GM23338 (cell line): ENCODE data around the gene RANGAP1. TPM values are rescaled to one million over a fixed set of nuclear protein-coding genes. Genes with fewer than 3 reads are reported as not detected.

Experiments used
- ATAC-seq: fragments of 200-7000 bp; cut with Tn5 transposase; 3 replicates; pipeline ENCODE4 v1.9.1; 2020
- DNase-seq: peaks from one replicate; pipeline ENCODE4 v3.0.0-alpha.2; 2015; ENCODE audit warnings: low spot score
- H2AFZ ChIP-seq: fragments of 200-600 bp; sonication (generic); 2 replicates; pipeline ENCODE4 v1.8.0; 2016; ENCODE audit warnings: antibody characterized with exemption, mild to moderate bottlenecking, moderate library complexity
- H3F3A ChIP-seq: fragments of 200-600 bp; sonication (generic); replicated peaks from 2 replicates; pipeline ENCODE4 v1.8.0; 2017; ENCODE audit warnings: antibody characterized with exemption, mixed run types, low read depth
- H3K27ac ChIP-seq: fragments of 200-600 bp; sonication (generic); 2 replicates; pipeline ENCODE4 v1.6.1; 2016; ENCODE audit warnings: low read depth
- H3K27me3 ChIP-seq: fragments of 200-600 bp; sonication (generic); 2 replicates; pipeline ENCODE4 v1.8.0; 2016; ENCODE audit warnings: mild to moderate bottlenecking, mixed run types, moderate library complexity; ENCODE audit not compliant: insufficient read depth
- H3K36me3 ChIP-seq: fragments of 200-600 bp; sonication (generic); 2 replicates; pipeline ENCODE4 v1.8.0; 2016; ENCODE audit warnings: mild to moderate bottlenecking; ENCODE audit not compliant: insufficient read depth
- H3K4me1 ChIP-seq: fragments of 200-600 bp; sonication (generic); 2 replicates; pipeline ENCODE4 v1.8.0; 2016; ENCODE audit warnings: mild to moderate bottlenecking, moderate library complexity; ENCODE audit not compliant: insufficient read depth
- H3K4me2 ChIP-seq: fragments of 200-600 bp; sonication (generic); 2 replicates; pipeline ENCODE4 v1.7.1; 2017; ENCODE audit warnings: mixed run types
- H3K4me3 ChIP-seq: fragments of 200-600 bp; sonication (generic); 2 replicates; pipeline ENCODE4 v1.6.1; 2016; ENCODE audit warnings: mixed run types
- H3K79me2 ChIP-seq: fragments of 200-600 bp; sonication (generic); replicated peaks from 2 replicates; pipeline ENCODE4 v1.8.0; 2017; ENCODE audit warnings: mild to moderate bottlenecking; ENCODE audit not compliant: insufficient read depth
- H3K9me2 ChIP-seq: fragments of 200-600 bp; sonication (generic); 2 replicates; pipeline ENCODE4 v1.8.0; 2017; ENCODE audit not compliant: insufficient read depth
- H4K20me1 ChIP-seq: fragments of 200-600 bp; sonication (generic); replicated peaks from 2 replicates; pipeline ENCODE4 v1.8.0; 2017; ENCODE audit warnings: mild to moderate bottlenecking; ENCODE audit not compliant: insufficient read depth
- H3K27ac Mint-ChIP-seq: 2 replicates; pipeline ENCODE4 v1.8.0; 2020; ENCODE audit warnings: inconsistent platforms, mild to moderate bottlenecking, moderate library complexity, mixed read lengths
- H3K27me3 Mint-ChIP-seq: 3 replicates; pipeline ENCODE4 v1.8.0; 2022; ENCODE audit warnings: low read depth, mild to moderate bottlenecking, moderate library complexity, mixed read lengths, inconsistent platforms; ENCODE audit not compliant: insufficient read depth, poor library complexity
- H3K36me3 Mint-ChIP-seq: 3 replicates; pipeline ENCODE4 v1.8.0; 2021; ENCODE audit warnings: low read depth, mild to moderate bottlenecking, inconsistent platforms, moderate library complexity, mixed read lengths
- H3K4me1 Mint-ChIP-seq: 3 replicates; pipeline ENCODE4 v1.8.0; 2020; ENCODE audit warnings: mild to moderate bottlenecking, inconsistent platforms, mixed read lengths
- H3K4me3 Mint-ChIP-seq: 3 replicates; pipeline ENCODE4 v1.8.0; 2021; ENCODE audit warnings: moderate library complexity, mild to moderate bottlenecking, inconsistent platforms, mixed read lengths
- H3K9me3 Mint-ChIP-seq: 3 replicates; pipeline ENCODE4 v1.8.0; 2020; ENCODE audit warnings: moderate library complexity, mild to moderate bottlenecking, inconsistent platforms, mixed read lengths
- CREB1 ChIP-seq: fragments of 250-450 bp; sonication (Bioruptor Pico); IDR thresholded peaks from 2 replicates; pipeline ENCODE4 v1.5.0; 2020; ENCODE audit warnings: low read depth, mild to moderate bottlenecking, moderate library complexity
- CTCF ChIP-seq, 2 experiments: fragments of 200-600 bp in 1 of 2; sonication (generic) in 1 of 2; conservative IDR thresholded peaks; 2 replicates each; pipeline versions ENCODE4 v1.5.1 to v1.6.1; 2016 to 2017; ENCODE audit warnings: antibody characterized with exemption in 2 of 2, low read depth in 2 of 2, mild to moderate bottlenecking in 2 of 2, moderate library complexity in 1 of 2
- ETS1 ChIP-seq: IDR thresholded peaks from 2 replicates; pipeline ENCODE4 v1.6.1; 2016; ENCODE audit warnings: antibody characterized with exemption
- EZH2 ChIP-seq: fragments of 200-600 bp; sonication (generic); IDR thresholded peaks from one replicate; pipeline ENCODE4 v1.8.0; 2017; ENCODE audit warnings: antibody characterized with exemption, mild to moderate bottlenecking, low read depth; ENCODE audit not compliant: unreplicated experiment
- EZH2phosphoT487 ChIP-seq: fragments of 200-600 bp; sonication (generic); IDR thresholded peaks from one replicate; pipeline ENCODE4 v1.8.1; 2018; ENCODE audit warnings: antibody characterized with exemption; ENCODE audit not compliant: unreplicated experiment
- JUNB ChIP-seq: IDR thresholded peaks from one replicate; pipeline ENCODE4 v1.6.1; 2016; ENCODE audit warnings: antibody characterized with exemption; ENCODE audit not compliant: unreplicated experiment
- NANOG ChIP-seq: IDR thresholded peaks from 2 replicates; pipeline ENCODE4 v1.6.1; 2016; ENCODE audit warnings: antibody characterized with exemption, borderline replicate concordance
- POLR2AphosphoS5 ChIP-seq: IDR thresholded peaks from 2 replicates; pipeline ENCODE4 v1.6.1; 2016; ENCODE audit warnings: antibody characterized with exemption, low read depth
- REST ChIP-seq: IDR thresholded peaks from one replicate; pipeline ENCODE4 v1.6.1; 2018; ENCODE audit warnings: antibody characterized with exemption; ENCODE audit not compliant: unreplicated experiment
- STAT1 ChIP-seq: IDR thresholded peaks from one replicate; pipeline ENCODE4 v1.6.1; 2016; ENCODE audit warnings: antibody characterized with exemption; ENCODE audit not compliant: unreplicated experiment
- ZNF114 ChIP-seq: fragments of 250-450 bp; sonication (Bioruptor Pico); IDR thresholded peaks from 2 replicates; pipeline ENCODE4 v1.5.0; 2020; ENCODE audit warnings: mild to moderate bottlenecking, moderate library complexity
- ZNF331 ChIP-seq: fragments of 250-450 bp; sonication (Bioruptor Pico); IDR thresholded peaks from 2 replicates; pipeline ENCODE4 v1.5.0; 2020; ENCODE audit warnings: low read depth, mild to moderate bottlenecking, moderate library complexity
- ZNF462 ChIP-seq: fragments of 250-450 bp; sonication (Bioruptor Pico); IDR thresholded peaks from 2 replicates; pipeline ENCODE4 v1.5.0; 2020; ENCODE audit warnings: mild to moderate bottlenecking, moderate library complexity
- polyA plus RNA-seq: library from polyadenylated mRNA; unstranded; fragments of >200 nt; fragmentation: Nextera tagmentation; extraction: Ambion mirVana; gene quantifications from 2 replicates; pipeline ENCODE4 v1.2.1, GENCODE V29; 2016
- total RNA-seq: library from RNA; depleted of rRNA; stranded (reverse); fragments of >200 nt; shearing (Covaris generic); gene quantifications from 2 replicates; pipeline ENCODE4 v1.2.3, GENCODE V29; 2014

The RANGAP1 gene
- total and polyA plus RNA-seq, 2 experiments from 2014 or later: 54.7 to 141 TPM

GRCh38 chr22:41256254-41257253 lies 29.4 kb downstream of the RANGAP1 start:
- H3K27ac Mint-ChIP-seq: peak overlapping the region; percentile 90
- Histone ChIP-seq H4K20me1 (peaks cover 20% of the 10 kb centered on the region), H3K4me2 (no peak overlapping the region), H3K27ac (peak overlapping the region; percentile 27; the same call in 1 of the 2 replicates), H3K36me3 (peaks cover 66% of the 10 kb centered on the region), H3K9me2 (no peaks in the 10 kb centered on the region), H3K4me1 (no peaks in the 10 kb centered on the region), H3K27me3 (no peaks in the 10 kb centered on the region), H3K4me3 (no peak overlapping the region), H2AFZ (no peak overlapping the region), H3F3A (peaks cover 14% of the 10 kb centered on the region; the same call in 1 of the 2 replicates), H3K79me2 (no peaks in the 10 kb centered on the region)
- H3K9me3 Mint-ChIP-seq: no peaks in the 10 kb centered on the region
- DNase-seq (peak; percentile 47), ATAC-seq (peak; percentile 70)
- H3K4me1 Mint-ChIP-seq: peaks cover 11% of the 10 kb centered on the region
- peaks cover 6% of the 10 kb centered on the region for H3K27me3 Mint-ChIP-seq
- H3K4me3 Mint-ChIP-seq: peak overlapping the region; percentile 31; the same call in 1 of the 3 replicates
- peaks cover 92% of the 10 kb centered on the region for H3K36me3 Mint-ChIP-seq
- TF ChIP-seq POLR2AphosphoS5 (no peak), CREB1 (CRISPR knock-in tag) (no peak), JUNB (no peak), ZNF462 (no peak), NANOG (no peak), EZH2 (no peak), EZH2phosphoT487 (no peak), STAT1 (no peak), ZNF331 (CRISPR knock-in tag) (no peak), ZNF114 (CRISPR knock-in tag) (no peak), ETS1 (no peak), REST (no peak), CTCF (conservative IDR thresholded peaks at IDR 0.05; ENCODE audit: low read depth in 2 of 2) (no peak)
